PC-9 (cell line): ENCODE data around the gene EIF5B.

ENCODE experiments used
- EZH2 ChIP-seq: fragments of 200-600 bp; sonication (generic); IDR thresholded peaks from 2 replicates; pipeline ENCODE4 v1.8.0; 2017; ENCODE audit warnings: antibody characterized with exemption, low read depth
- TF ChIP-seq, protein P1 (sequence below): fragments of 200-600 bp; sonication (generic); conservative IDR thresholded peaks from 2 replicates; pipeline ENCODE4 v1.6.1; 2017; ENCODE audit warnings: mixed run types, antibody characterized with exemption, mild to moderate bottlenecking, moderate library complexity

DNA sequence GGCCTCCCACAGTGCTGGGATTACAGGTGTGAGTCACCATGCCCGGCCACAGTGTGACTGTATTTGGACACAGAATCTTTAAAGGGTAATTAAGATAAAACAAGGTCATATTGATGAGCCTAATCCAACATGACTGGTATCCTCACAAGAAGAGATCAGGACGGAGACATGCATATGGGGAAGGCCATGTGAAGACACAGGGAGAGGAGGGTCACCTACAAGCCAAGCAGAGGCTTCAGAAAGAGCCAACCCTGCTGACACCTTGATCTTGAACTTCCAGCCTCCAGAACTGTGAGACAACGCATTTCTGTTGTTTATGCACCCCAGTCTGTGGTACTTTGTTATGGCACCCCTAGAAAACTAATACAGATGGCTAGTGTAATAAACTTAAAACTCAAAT, 80.2 kb downstream of the EIF5B start:
- TF ChIP-seq EZH2 = no peak
- TF ChIP-seq, protein P1, sequence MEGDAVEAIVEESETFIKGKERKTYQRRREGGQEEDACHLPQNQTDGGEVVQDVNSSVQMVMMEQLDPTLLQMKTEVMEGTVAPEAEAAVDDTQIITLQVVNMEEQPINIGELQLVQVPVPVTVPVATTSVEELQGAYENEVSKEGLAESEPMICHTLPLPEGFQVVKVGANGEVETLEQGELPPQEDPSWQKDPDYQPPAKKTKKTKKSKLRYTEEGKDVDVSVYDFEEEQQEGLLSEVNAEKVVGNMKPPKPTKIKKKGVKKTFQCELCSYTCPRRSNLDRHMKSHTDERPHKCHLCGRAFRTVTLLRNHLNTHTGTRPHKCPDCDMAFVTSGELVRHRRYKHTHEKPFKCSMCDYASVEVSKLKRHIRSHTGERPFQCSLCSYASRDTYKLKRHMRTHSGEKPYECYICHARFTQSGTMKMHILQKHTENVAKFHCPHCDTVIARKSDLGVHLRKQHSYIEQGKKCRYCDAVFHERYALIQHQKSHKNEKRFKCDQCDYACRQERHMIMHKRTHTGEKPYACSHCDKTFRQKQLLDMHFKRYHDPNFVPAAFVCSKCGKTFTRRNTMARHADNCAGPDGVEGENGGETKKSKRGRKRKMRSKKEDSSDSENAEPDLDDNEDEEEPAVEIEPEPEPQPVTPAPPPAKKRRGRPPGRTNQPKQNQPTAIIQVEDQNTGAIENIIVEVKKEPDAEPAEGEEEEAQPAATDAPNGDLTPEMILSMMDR = no peak
